OCI-LY1 (cell line): ENCODE data around the gene DCAKD.

ENCODE experiments used
- CTCF ChIP-seq: fragments of 200-600 bp; sonication (generic), shearing (Covaris generic); IDR thresholded peaks from 2 replicates; pipeline ENCODE4 v1.5.1; 2017; ENCODE audit warnings: mild to moderate bottlenecking, antibody characterized with exemption, low read length, moderate library complexity, mixed read lengths
- EZH2 ChIP-seq: fragments of 200-600 bp; sonication (generic), shearing (Covaris generic); IDR thresholded peaks from 2 replicates; pipeline ENCODE4 v1.8.0; 2017; ENCODE audit warnings: borderline replicate concordance, mixed run types, mild to moderate bottlenecking, antibody characterized with exemption, low read length, moderate library complexity, mixed read lengths

- TF ChIP-seq CTCF (no peak), EZH2 (no peak)
Observed at GRCh38 chr17:45018514-45018847, 33.0 kb downstream of the DCAKD start.
